ENCODE measurements around the gene PCSK4.

Gene PCSK4

GRCh38 chr19:1455336-1456120, 34.6 kb downstream of the PCSK4 start:
- no peak overlapping the region for H3K27ac ChIP-seq (ENCODE audit: low read depth, low read length)
- 79% methylated on average over 42 of the region's 42 CpGs for WGBS
- peaks cover 6% of the 10 kb centered on the region for H3K4me1 ChIP-seq (ENCODE audit: insufficient read depth, low read length)
- no peak overlapping the region; the same call in 1 of the 2 replicates for H3K9ac ChIP-seq (ENCODE audit: low read depth, low read length)
- peaks cover 67% of the 10 kb centered on the region for H3K27me3 ChIP-seq (ENCODE audit: insufficient read depth, low read length)
- no peaks in the 10 kb centered on the region for H3K9me3 ChIP-seq (ENCODE audit: insufficient read depth, low read depth, low read length)
- H3K36me3 ChIP-seq (ENCODE audit: insufficient read depth, low read length), result no peaks in the 10 kb centered on the region
- H3K4me3 ChIP-seq (ENCODE audit: low read length), result peak overlapping the region; percentile 5; the same call in 1 of the 2 replicates

DNA sequence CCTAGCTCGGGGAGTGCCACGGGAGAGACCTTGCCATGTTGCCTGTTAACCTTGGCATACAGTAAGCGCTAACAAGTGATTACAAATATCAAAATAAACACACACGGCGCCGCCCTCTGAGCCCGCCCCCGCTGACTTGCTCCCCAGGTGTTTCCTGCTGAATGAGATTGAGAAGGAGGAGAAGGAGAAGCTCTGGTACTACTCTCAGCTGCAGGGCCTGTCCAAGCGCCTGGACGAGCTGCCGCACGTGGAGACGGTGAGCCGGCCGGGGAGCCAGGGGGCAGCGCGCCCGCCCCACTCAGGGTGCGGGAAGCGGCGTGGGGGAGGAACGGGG, 35.2 kb downstream of the PCSK4 start:
- Histone ChIP-seq H3K9me3 (ENCODE audit: insufficient read depth, low read depth, low read length) (no peaks in the 10 kb centered on the region), H3K36me3 (ENCODE audit: insufficient read depth, low read length) (no peaks in the 10 kb centered on the region), H3K27me3 (ENCODE audit: insufficient read depth, low read length) (peaks cover 72% of the 10 kb centered on the region), H3K4me3 (ENCODE audit: low read length) (peak overlapping the region; percentile 5; the same call in 1 of the 2 replicates), H3K27ac (ENCODE audit: low read depth, low read length) (no peak overlapping the region), H3K4me1 (ENCODE audit: insufficient read depth, low read length) (peaks cover 6% of the 10 kb centered on the region), H3K9ac (ENCODE audit: low read depth, low read length) (no peak overlapping the region; the same call in 1 of the 2 replicates)
- WGBS, result 65% methylated on average over 20 of the region's 22 CpGs

DNA sequence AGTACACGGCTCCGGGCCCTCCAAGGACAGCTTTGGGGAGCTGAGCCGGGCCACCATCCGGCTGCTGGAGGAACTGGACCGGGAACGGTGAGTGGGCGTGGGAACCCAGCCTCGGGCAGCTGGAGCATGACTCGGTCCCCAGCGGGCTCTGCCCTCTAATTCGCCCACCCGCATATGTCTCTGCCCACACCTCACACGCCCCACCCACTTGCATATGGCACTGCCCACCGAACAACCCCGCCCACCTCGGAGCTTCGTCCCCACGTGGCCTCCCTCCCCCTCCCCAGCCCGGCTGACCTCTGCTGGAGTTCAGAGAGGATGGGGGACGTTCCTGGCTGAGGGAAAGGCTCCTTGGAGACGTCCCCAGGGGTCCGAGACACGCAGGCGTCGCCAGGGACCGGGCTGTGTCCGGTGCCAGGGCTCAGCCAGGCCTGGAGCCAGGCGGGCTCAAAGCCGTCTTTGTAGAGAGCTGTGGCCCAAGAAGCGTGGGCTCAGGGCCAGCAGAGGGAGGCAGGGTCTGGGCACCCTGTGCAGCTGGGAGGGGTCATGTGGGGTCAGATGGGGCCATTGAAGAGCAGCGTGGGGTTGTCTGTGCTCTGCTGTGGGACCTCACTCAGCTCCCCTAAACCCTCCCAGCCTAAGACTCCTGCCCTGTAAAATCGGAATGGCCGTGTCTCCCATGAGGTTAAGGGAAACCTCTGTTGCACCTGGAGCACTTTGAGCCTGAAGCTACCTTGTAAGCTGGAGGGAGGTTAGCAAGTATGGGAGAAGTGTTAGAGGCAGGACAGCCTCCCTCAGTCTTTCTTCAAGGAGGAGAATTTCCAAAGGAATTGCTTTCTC, 36.4 kb downstream of the PCSK4 start:
- H3K27me3 ChIP-seq (ENCODE audit: insufficient read depth, low read length), result peaks cover 78% of the 10 kb centered on the region
- H3K9ac ChIP-seq (ENCODE audit: low read depth, low read length), result no peak overlapping the region
- no peaks in the 10 kb centered on the region for H3K9me3 ChIP-seq (ENCODE audit: insufficient read depth, low read depth, low read length)
- H3K27ac ChIP-seq (ENCODE audit: low read depth, low read length), result no peak overlapping the region
- no peak overlapping the region for H3K4me3 ChIP-seq (ENCODE audit: low read length)
- H3K4me1 ChIP-seq (ENCODE audit: insufficient read depth, low read length), result peaks cover 6% of the 10 kb centered on the region
- 41% methylated on average over 33 of the region's 33 CpGs for WGBS
- H3K36me3 ChIP-seq (ENCODE audit: insufficient read depth, low read length), result no peaks in the 10 kb centered on the region

- H3K9ac ChIP-seq (ENCODE audit: low read depth, low read length), result no peak overlapping the region
These were observed 37.2 kb downstream of the PCSK4 start for GRCh38 chr19:1452802-1453524.

GRCh38 chr19:1451916-1452801, 38.0 kb downstream of the PCSK4 start:
- peaks cover 81% of the 10 kb centered on the region for H3K27me3 ChIP-seq (ENCODE audit: insufficient read depth, low read length)
- WGBS, result 44% methylated on average over 39 of the region's 39 CpGs
- no peak overlapping the region for H3K27ac ChIP-seq (ENCODE audit: low read depth, low read length)
- H3K36me3 ChIP-seq (ENCODE audit: insufficient read depth, low read length), result no peaks in the 10 kb centered on the region
- H3K4me3 ChIP-seq (ENCODE audit: low read length), result peak overlapping the region; percentile 24; the same call in 1 of the 2 replicates
- peaks cover 6% of the 10 kb centered on the region for H3K4me1 ChIP-seq (ENCODE audit: insufficient read depth, low read length)
- no peaks in the 10 kb centered on the region for H3K9me3 ChIP-seq (ENCODE audit: insufficient read depth, low read depth, low read length)
- no peak overlapping the region for H3K9ac ChIP-seq (ENCODE audit: low read depth, low read length)

More at GRCh38 chr19:1452802-1453524, 37.2 kb downstream of the PCSK4 start:
- 65% methylated on average over 30 of the region's 30 CpGs for WGBS
- peaks cover 6% of the 10 kb centered on the region for H3K4me1 ChIP-seq (ENCODE audit: insufficient read depth, low read length)
- no peaks in the 10 kb centered on the region for H3K36me3 ChIP-seq (ENCODE audit: insufficient read depth, low read length)
- H3K4me3 ChIP-seq (ENCODE audit: low read length), result no peak overlapping the region
- peaks cover 80% of the 10 kb centered on the region for H3K27me3 ChIP-seq (ENCODE audit: insufficient read depth, low read length)
- no peak overlapping the region for H3K27ac ChIP-seq (ENCODE audit: low read depth, low read length)
- no peaks in the 10 kb centered on the region for H3K9me3 ChIP-seq (ENCODE audit: insufficient read depth, low read depth, low read length)

DNA sequence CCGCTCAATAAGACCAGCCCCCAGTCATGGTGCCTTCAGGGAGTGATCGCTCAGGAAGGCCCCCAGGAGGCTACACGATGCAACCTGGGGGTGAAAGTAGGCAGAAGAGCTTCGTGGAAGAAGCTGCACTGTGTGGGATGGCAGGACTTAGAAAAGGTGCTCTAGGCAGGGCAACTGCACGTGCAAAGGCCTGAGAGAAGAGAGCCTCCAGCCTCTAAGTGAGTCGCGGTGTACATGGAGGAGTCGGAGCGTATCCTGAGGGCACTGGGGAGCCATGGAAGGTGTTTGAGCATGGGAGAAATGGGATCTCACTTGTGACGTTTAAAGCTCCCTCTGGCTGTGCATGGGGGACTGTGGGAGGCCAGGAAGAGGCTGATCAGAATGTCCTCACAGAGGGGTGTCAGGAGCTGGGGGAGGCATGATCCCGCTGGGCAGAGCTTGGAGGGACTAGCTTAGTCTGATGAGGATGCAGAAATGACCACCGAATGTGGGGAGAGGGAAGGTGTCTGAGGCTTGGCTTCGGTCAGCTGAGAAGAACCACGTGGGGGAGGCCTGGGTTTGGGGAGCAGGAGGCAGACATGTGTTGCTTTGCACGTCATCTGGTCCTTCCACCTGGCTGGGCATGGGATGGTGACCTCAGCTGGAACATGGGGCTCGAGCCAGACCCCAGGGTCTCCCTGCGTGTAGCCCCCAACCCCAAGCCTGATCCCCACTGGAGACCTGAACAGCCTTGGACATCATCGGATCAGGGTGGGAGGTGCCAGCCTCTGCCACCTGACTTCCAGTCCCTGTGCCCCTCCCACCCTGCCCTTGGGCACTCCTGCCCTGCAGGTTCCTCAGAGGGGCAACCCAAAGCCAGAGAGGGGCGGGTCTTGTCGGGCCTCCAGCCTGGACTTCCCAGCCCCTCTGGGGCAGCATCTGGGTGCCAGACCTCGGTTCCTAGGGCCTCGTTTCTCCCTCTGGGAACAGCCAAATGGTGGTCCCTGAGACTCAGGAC, 39.1 kb downstream of the PCSK4 start:
- no peaks in the 10 kb centered on the region for H3K9me3 ChIP-seq (ENCODE audit: insufficient read depth, low read depth, low read length)
- no peak overlapping the region for H3K9ac ChIP-seq (ENCODE audit: low read depth, low read length)
- no peaks in the 10 kb centered on the region for H3K36me3 ChIP-seq (ENCODE audit: insufficient read depth, low read length)
- H3K4me1 ChIP-seq (ENCODE audit: insufficient read depth, low read length), result peaks cover 6% of the 10 kb centered on the region
- WGBS, result 55% methylated on average over 22 of the region's 22 CpGs
- H3K27me3 ChIP-seq (ENCODE audit: insufficient read depth, low read length), result peaks cover 82% of the 10 kb centered on the region
- no peak overlapping the region for H3K4me3 ChIP-seq (ENCODE audit: low read length)
- no peak overlapping the region for H3K27ac ChIP-seq (ENCODE audit: low read depth, low read length)

- no peak within 1 kb of the TSS for H3K9ac ChIP-seq (ENCODE audit: low read depth, low read length)
- H3K27ac ChIP-seq (ENCODE audit: low read depth, low read length), result no peak within 1 kb of the TSS
- 10% methylated on average over 74 of the region's 74 CpGs for WGBS
- H3K9me3 ChIP-seq (ENCODE audit: insufficient read depth, low read depth, low read length), result no peaks in the 10 kb centered on the region
- peaks cover 87% of the 10 kb centered on the region for H3K27me3 ChIP-seq (ENCODE audit: insufficient read depth, low read length)
- peak within 1 kb of the TSS; percentile 26; the same call in 1 of the 2 replicates for H3K4me3 ChIP-seq (ENCODE audit: low read length)
- H3K36me3 ChIP-seq (ENCODE audit: insufficient read depth, low read length), result no peaks in the 10 kb centered on the region
- H3K4me1 ChIP-seq (ENCODE audit: insufficient read depth, low read length), result peaks cover 6% of the 10 kb centered on the region
These were observed 40.4 kb downstream of the PCSK4 start, which contains the start of gene APC2 for GRCh38 chr19:1449467-1450442. Gene APC2 (plus strand): TSS chr19:1450121. CDS start chr19:1453002, 2,881 bp downstream.

GRCh38 chr19:1447944-1448343, 42.2 kb downstream of the PCSK4 start:
- WGBS, result 86% methylated on average over 9 of the region's 9 CpGs
- Histone ChIP-seq H3K9me3 (ENCODE audit: insufficient read depth, low read depth, low read length) (no peaks in the 10 kb centered on the region), H3K4me3 (ENCODE audit: low read length) (no peak overlapping the region), H3K9ac (ENCODE audit: low read depth, low read length) (no peak overlapping the region), H3K4me1 (ENCODE audit: insufficient read depth, low read length) (peaks cover 6% of the 10 kb centered on the region), H3K27me3 (ENCODE audit: insufficient read depth, low read length) (peaks cover 73% of the 10 kb centered on the region), H3K27ac (ENCODE audit: low read depth, low read length) (no peak overlapping the region), H3K36me3 (ENCODE audit: insufficient read depth, low read length) (no peaks in the 10 kb centered on the region)

GRCh38 chr19:1447504-1447903, 42.6 kb downstream of the PCSK4 start:
- Histone ChIP-seq H3K36me3 (ENCODE audit: insufficient read depth, low read length) (peaks cover 4% of the 10 kb centered on the region), H3K27ac (ENCODE audit: low read depth, low read length) (no peak overlapping the region), H3K27me3 (ENCODE audit: insufficient read depth, low read length) (peaks cover 69% of the 10 kb centered on the region), H3K4me1 (ENCODE audit: insufficient read depth, low read length) (peaks cover 5% of the 10 kb centered on the region), H3K9ac (ENCODE audit: low read depth, low read length) (no peak overlapping the region), H3K9me3 (ENCODE audit: insufficient read depth, low read depth, low read length) (no peaks in the 10 kb centered on the region), H3K4me3 (ENCODE audit: low read length) (no peak overlapping the region)
- 30% methylated on average over 4 of the region's 4 CpGs for WGBS
